ENCODE data around the gene VEPH1. TPM values are rescaled to one million over a fixed set of nuclear protein-coding genes. Genes with fewer than 3 reads are reported as not detected.

The VEPH1 gene
- 1 to 10 TPM in 3 of 6 experiments, under 1 TPM in 3; 0.51 to 1.4 (median 0.93) TPM for total RNA-seq
- long read RNA-seq, partial matches to known transcripts = 0 of 1 reads
- long read RNA-seq, other reads (novel, unspliced or antisense) = 1 of 1 reads

- TF ChIP-seq CTCF (IDR thresholded peaks at IDR 0.05) = no peak
Observed at GRCh38 chr3:157502916-157503595, at the start of gene VEPH1. TSS of gene VEPH1 (minus strand) at chr3:157503416. CDS start at chr3:157495349, 8,067 bp downstream.

GRCh38 chr3:157551961-157552360, 48.7 kb upstream of the VEPH1 start:
- ATAC-seq = no peak
- no peaks in the 10 kb centered on the region for H3K9me3 ChIP-seq
- no peak overlapping the region for H3K4me3 ChIP-seq
- H3K27ac ChIP-seq = no peak overlapping the region
- no peak for DNase-seq
- no peaks in the 10 kb centered on the region for H3K36me3 ChIP-seq
- intact Hi-C loops (cut with DNase I) = no loop called here
- no peaks in the 10 kb centered on the region for H3K27me3 ChIP-seq
- TF ChIP-seq CTCF (IDR thresholded peaks at IDR 0.05) (no peak), POLR2A (IDR thresholded peaks at IDR 0.05) (no peak)
- H3K4me1 ChIP-seq = no peaks in the 10 kb centered on the region
- 60% methylated on average over 1 of the region's 1 CpG for WGBS (ENCODE audit: insufficient coverage, low coverage, low lambda C conversion rate, missing lambda C conversion rate)

More at GRCh38 chr3:157502916-157503595, at the start of gene VEPH1:
- 49% methylated on average over 7 of the region's 7 CpGs for WGBS (ENCODE audit: insufficient coverage, low coverage, low lambda C conversion rate, missing lambda C conversion rate)
- no peak for DNase-seq
- Histone ChIP-seq H3K4me1 (no peaks in the 10 kb centered on the region), H3K36me3 (no peaks in the 10 kb centered on the region), H3K9me3 (no peaks in the 10 kb centered on the region), H3K27me3 (no peaks in the 10 kb centered on the region), H3K27ac (no peak within 1 kb of the TSS), H3K4me3 (no peak within 1 kb of the TSS)
- intact Hi-C loops (cut with DNase I) = no loop called here
- no peak for ATAC-seq

- no peak for ATAC-seq
- intact Hi-C loops (cut with DNase I) = no loop called here
- 76% methylated on average over 2 of the region's 2 CpGs for WGBS (ENCODE audit: insufficient coverage, low coverage, low lambda C conversion rate, missing lambda C conversion rate)
- no peak for DNase-seq
- Histone ChIP-seq H3K4me1 (no peaks in the 10 kb centered on the region), H3K27ac (no peak overlapping the region), H3K27me3 (no peaks in the 10 kb centered on the region), H3K4me3 (no peak overlapping the region), H3K36me3 (no peaks in the 10 kb centered on the region), H3K9me3 (no peaks in the 10 kb centered on the region)
- TF ChIP-seq POLR2A (IDR thresholded peaks at IDR 0.05) (no peak), CTCF (IDR thresholded peaks at IDR 0.05) (no peak)
Observed at GRCh38 chr3:157549498-157549897, 46.3 kb upstream of the VEPH1 start.

GRCh38 chr3:157544501-157545130, 41.4 kb upstream of the VEPH1 start:
- no peak for TF ChIP-seq POLR2A (IDR thresholded peaks at IDR 0.05)
- no peak for TF ChIP-seq CTCF (IDR thresholded peaks at IDR 0.05)
- no peaks in the 10 kb centered on the region for H3K36me3 ChIP-seq
- no peaks in the 10 kb centered on the region for H3K4me1 ChIP-seq
- no peaks in the 10 kb centered on the region for H3K27me3 ChIP-seq
- DNase-seq (no peak), ATAC-seq (no peak)
- WGBS (ENCODE audit: insufficient coverage, low coverage, low lambda C conversion rate, missing lambda C conversion rate) = 70% methylated on average over 3 of the region's 4 CpGs
- intact Hi-C loops (cut with DNase I) = no loop called here
- H3K4me3 ChIP-seq = no peak overlapping the region
- H3K27ac ChIP-seq = no peak overlapping the region
- H3K9me3 ChIP-seq = no peaks in the 10 kb centered on the region
